HepG2 (cell line): ENCODE results near the gene RPL11. TPM values are rescaled to one million over a fixed set of nuclear protein-coding genes. Genes with fewer than 3 reads are reported as not detected.

ENCODE experiments used
- AGO1 ChIP-seq: fragments of 200-400 bp; formaldehyde crosslinking; IDR thresholded peaks from 2 replicates; pipeline ENCODE4 v1.6.1; 2017; ENCODE audit warnings: mild to moderate bottlenecking, low read depth, low read length, moderate library complexity; ENCODE audit not compliant: poor library complexity, severe bottlenecking
- BHLHE40 ChIP-seq: IDR thresholded peaks from 2 replicates; pipeline ENCODE4 v1.6.1; 2011; ENCODE audit warnings: low read length, improper control_type of control experiment
- CBX2 ChIP-seq, 2 experiments: fragments of 200-600 bp in 1 of 2; sonication (generic); formaldehyde crosslinking in 1 of 2; IDR thresholded peaks; 2 replicates each; pipeline versions ENCODE4 v1.7.0 to v1.8.1; 2018 to 2022; ENCODE audit warnings: low read depth in 2 of 2, low read length in 1 of 2, mild to moderate bottlenecking in 1 of 2, missing genetic modification reagents in 1 of 2
- CC2D1A ChIP-seq: sonication (generic); formaldehyde crosslinking; IDR thresholded peaks from 2 replicates; pipeline ENCODE4 v1.8.1; 2023; ENCODE audit warnings: mild to moderate bottlenecking, missing genetic modification reagents
- ERF ChIP-seq: IDR thresholded peaks from 2 replicates; pipeline ENCODE4 v1.6.1; 2018; ENCODE audit warnings: missing biosample characterization, missing genetic modification reagents
- FOSL1 ChIP-seq: sonication (generic); formaldehyde crosslinking; IDR thresholded peaks from 2 replicates; pipeline ENCODE4 v1.9.0; 2021; ENCODE audit warnings: missing genetic modification reagents, borderline replicate concordance
- HCFC1 ChIP-seq: fragments of 150-350 bp; IDR thresholded peaks from 2 replicates; pipeline ENCODE4 v1.6.1; 2014; ENCODE audit warnings: low read depth, low read length
- HES4 ChIP-seq: sonication (generic); formaldehyde crosslinking; IDR thresholded peaks from 2 replicates; pipeline ENCODE4 v1.9.0; 2021; ENCODE audit warnings: mild to moderate bottlenecking, missing genetic modification reagents, borderline replicate concordance
- HOXA7 ChIP-seq: sonication (generic); formaldehyde crosslinking; IDR thresholded peaks from 2 replicates; pipeline ENCODE4 v1.8.1; 2022; ENCODE audit warnings: mild to moderate bottlenecking, missing genetic modification reagents, moderate library complexity
- KDM3A ChIP-seq: IDR thresholded peaks from 2 replicates; pipeline ENCODE4 v1.6.1; 2018; ENCODE audit warnings: low read depth, missing compliant biosample characterization
- MEIS1 ChIP-seq: sonication (generic); formaldehyde crosslinking; IDR thresholded peaks from 2 replicates; pipeline ENCODE4 v1.9.0; 2021; ENCODE audit warnings: mild to moderate bottlenecking, missing genetic modification reagents, moderate library complexity, borderline replicate concordance
- RBM22 ChIP-seq: fragments of 200-400 bp; formaldehyde crosslinking; optimal IDR thresholded peaks from 2 replicates; pipeline ENCODE3; 2017; ENCODE audit warnings: mild to moderate bottlenecking, low read length, moderate library complexity
- TARDBP ChIP-seq: sonication (generic); formaldehyde crosslinking; IDR thresholded peaks from 2 replicates; pipeline ENCODE4 v1.8.0; 2022; ENCODE audit warnings: mild to moderate bottlenecking, missing genetic modification reagents
- TBX2 ChIP-seq: sonication (generic); formaldehyde crosslinking; IDR thresholded peaks from 2 replicates; pipeline ENCODE4 v1.5.0; 2020; ENCODE audit warnings: missing genetic modification reagents, mild to moderate bottlenecking, borderline replicate concordance
- TEF ChIP-seq: sonication (generic); formaldehyde crosslinking; IDR thresholded peaks from 2 replicates; pipeline ENCODE4 v1.5.0; 2020; ENCODE audit warnings: missing genetic modification reagents
- ZBTB2 ChIP-seq: sonication (generic); formaldehyde crosslinking; IDR thresholded peaks from 2 replicates; pipeline ENCODE4 v1.8.0; 2022; ENCODE audit warnings: low read depth, missing genetic modification reagents
- ZBTB38 ChIP-seq: sonication (generic); formaldehyde crosslinking; IDR thresholded peaks from 2 replicates; pipeline ENCODE4 v1.5.1; 2020; ENCODE audit warnings: mild to moderate bottlenecking, missing genetic modification reagents
- ZNF225 ChIP-seq: sonication (generic); formaldehyde crosslinking; IDR thresholded peaks from 2 replicates; pipeline ENCODE4 v1.4.0; 2020; ENCODE audit warnings: mild to moderate bottlenecking, missing genetic modification reagents
- ZNF709 ChIP-seq: sonication (generic); formaldehyde crosslinking; IDR thresholded peaks from 2 replicates; pipeline ENCODE4 v1.5.0; 2020; ENCODE audit warnings: mild to moderate bottlenecking, missing genetic modification reagents
- ZNF768 ChIP-seq: sonication (generic); formaldehyde crosslinking; IDR thresholded peaks from 2 replicates; pipeline ENCODE4 v1.4.0; 2020; ENCODE audit warnings: missing genetic modification reagents
- ZNF792 ChIP-seq: IDR thresholded peaks from 2 replicates; pipeline ENCODE4 v1.6.1; 2016
- polyA plus RNA-seq, 8 experiments: library from polyadenylated mRNA; depleted of rRNA in 3 of 8; stranded (reverse) in 7 of 8; unstranded in 1 of 8; fragments of >200 nt; fragmentation: Illumina TruSeq in 4 of 8; extraction: Trizol in 4 of 8; gene quantifications; 2 replicates each; pipeline versions ENCODE4 v1.2.1 to v1.2.3, GENCODE V29; 2011 to 2016; ENCODE audit warnings: low read depth in 4 of 8, missing spikeins in 1 of 8, mixed read lengths in 1 of 8; ENCODE audit not compliant: insufficient read depth in 1 of 8
- total RNA-seq, 5 experiments: library from RNA; depleted of rRNA; stranded (reverse); fragments of >200 nt; fragmentation: Illumina TruSeq; extraction: Trizol; gene quantifications; 2 replicates each; pipeline ENCODE4 v1.2.3, GENCODE V29; 2016; ENCODE audit warnings: low read depth in 1 of 5
- TF ChIP-seq, protein P1 (sequence below): sonication (generic); IDR thresholded peaks from 2 replicates; pipeline ENCODE4 v1.6.1; 2016; ENCODE audit warnings: low read depth, borderline replicate concordance
- TF ChIP-seq, protein P2 (sequence below): sonication (generic); formaldehyde crosslinking; IDR thresholded peaks from 2 replicates; pipeline ENCODE4 v1.5.0; 2020; ENCODE audit warnings: missing genetic modification reagents, mild to moderate bottlenecking, borderline replicate concordance

Gene RPL11
- total and polyA plus RNA-seq, 2 of the 13 experiments (the other 11 are each of a cell fraction or from before 2014, with no cell fraction given): 1,682 to 2,010 TPM

DNA sequence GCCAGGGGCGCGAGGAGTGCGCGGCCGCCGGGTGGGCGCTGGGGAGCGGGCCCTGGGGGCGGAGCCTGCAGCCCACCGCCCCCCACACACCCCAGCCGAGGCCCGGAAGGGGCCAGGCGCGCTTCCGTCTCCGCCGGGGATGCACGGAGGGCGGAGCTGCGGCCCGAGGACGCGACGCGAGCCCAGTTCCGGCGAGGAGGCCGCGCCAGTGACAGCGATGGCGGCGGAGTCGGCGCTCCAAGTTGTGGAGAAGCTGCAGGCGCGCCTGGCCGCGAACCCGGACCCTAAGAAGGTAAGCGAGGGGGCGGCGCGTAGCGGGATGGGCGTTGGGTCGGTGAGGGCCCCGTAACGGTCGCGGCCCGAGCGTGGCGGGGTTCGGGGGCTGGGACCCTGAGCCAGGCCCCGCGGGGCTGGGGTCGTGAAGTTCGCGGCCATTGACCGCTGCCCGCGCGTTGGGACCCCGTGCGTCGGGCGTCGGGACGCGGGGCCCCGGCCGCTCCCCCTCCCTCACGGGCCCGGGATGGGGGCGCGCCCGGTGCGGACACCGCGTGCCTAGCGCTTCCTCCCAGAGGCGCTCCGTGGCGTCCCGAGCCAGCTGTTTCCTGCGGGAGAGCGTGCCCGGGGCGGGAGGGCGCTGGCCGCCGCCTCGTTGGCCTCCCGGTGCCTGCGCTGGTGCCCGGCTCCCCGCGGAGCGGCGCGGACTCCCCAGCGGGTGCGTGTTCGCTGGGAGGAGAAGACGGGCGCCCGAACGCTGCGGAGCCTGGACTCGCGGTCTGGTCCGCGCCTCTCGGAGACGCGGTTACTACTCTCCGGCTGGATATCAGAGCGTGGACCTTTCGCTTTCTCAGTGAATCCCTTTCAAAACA is 51.9 kb downstream of the RPL11 start, which contains the start of gene ELOA (continued):
- TF ChIP-seq AGO1: peak; percentile 79
- TF ChIP-seq ZBTB38 (CRISPR knock-in tag): peak; percentile 46; the same call in 1 of the 2 replicates
- peak; percentile 35; the same call in 1 of the 2 replicates for TF ChIP-seq MEIS1 (CRISPR knock-in tag)
- TF ChIP-seq KDM3A: 0 out of 2 replicates have a peak, but pooled peaks have one; percentile 22
- TF ChIP-seq BHLHE40: no peak
- peak; percentile 78 for TF ChIP-seq ZNF709
- TF ChIP-seq FOSL1 (CRISPR knock-in tag): no peak
- TF ChIP-seq ZNF792 (CRISPR knock-in tag): peak; percentile 27; the same call in 1 of the 2 replicates
- TF ChIP-seq TEF: no peak
- peak; percentile 83 for TF ChIP-seq HES4 (CRISPR knock-in tag)
- TF ChIP-seq RBM22: peak; percentile 37
- TF ChIP-seq TARDBP (CRISPR knock-in tag): no peak
- peak; percentile 56; the same call in 1 of the 2 replicates for TF ChIP-seq TBX2 (CRISPR knock-in tag)
- TF ChIP-seq CBX2 (IDR thresholded peaks at IDR 0.05; ENCODE audit: low read depth, low read length): no peak
- TF ChIP-seq CBX2 (CRISPR knock-in tag; IDR thresholded peaks at IDR 0.05; ENCODE audit: low read depth): peak; percentile 30; the same call in 1 of the 2 replicates
- no peak for TF ChIP-seq CC2D1A (CRISPR knock-in tag)
- no peak for TF ChIP-seq HOXA7
- peak; percentile 53; the same call in 1 of the 2 replicates for TF ChIP-seq ZNF768 (CRISPR knock-in tag)
- TF ChIP-seq ERF (CRISPR knock-in tag): 0 out of 2 replicates have a peak, but pooled peaks have one; percentile 21
- TF ChIP-seq, protein P1, sequence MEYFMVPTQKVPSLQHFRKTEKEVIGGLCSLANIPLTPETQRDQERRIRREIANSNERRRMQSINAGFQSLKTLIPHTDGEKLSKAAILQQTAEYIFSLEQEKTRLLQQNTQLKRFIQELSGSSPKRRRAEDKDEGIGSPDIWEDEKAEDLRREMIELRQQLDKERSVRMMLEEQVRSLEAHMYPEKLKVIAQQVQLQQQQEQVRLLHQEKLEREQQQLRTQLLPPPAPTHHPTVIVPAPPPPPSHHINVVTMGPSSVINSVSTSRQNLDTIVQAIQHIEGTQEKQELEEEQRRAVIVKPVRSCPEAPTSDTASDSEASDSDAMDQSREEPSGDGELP: peak; percentile 86; the same call in 1 of the 2 replicates
- TF ChIP-seq ZNF225 (CRISPR knock-in tag): peak; percentile 28; the same call in 1 of the 2 replicates
- peak; percentile 62; the same call in 1 of the 2 replicates for TF ChIP-seq ZBTB2 (CRISPR knock-in tag)
- TF ChIP-seq, protein P2, sequence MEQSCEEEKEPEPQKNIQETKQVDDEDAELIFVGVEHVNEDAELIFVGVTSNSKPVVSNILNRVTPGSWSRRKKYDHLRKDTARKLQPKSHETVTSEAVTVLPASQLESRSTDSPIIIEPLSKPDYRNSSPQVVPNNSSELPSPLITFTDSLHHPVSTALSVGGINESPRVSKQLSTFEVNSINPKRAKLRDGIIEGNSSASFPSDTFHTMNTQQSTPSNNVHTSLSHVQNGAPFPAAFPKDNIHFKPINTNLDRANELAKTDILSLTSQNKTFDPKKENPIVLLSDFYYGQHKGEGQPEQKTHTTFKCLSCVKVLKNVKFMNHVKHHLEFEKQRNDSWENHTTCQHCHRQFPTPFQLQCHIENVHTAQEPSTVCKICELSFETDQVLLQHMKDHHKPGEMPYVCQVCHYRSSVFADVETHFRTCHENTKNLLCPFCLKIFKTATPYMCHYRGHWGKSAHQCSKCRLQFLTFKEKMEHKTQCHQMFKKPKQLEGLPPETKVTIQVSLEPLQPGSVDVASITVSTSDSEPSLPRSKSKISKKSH (CRISPR knock-in tag): no peak; the same call in 1 of the 2 replicates
- peak; percentile 18; the same call in 1 of the 2 replicates for TF ChIP-seq HCFC1
